DMS153 (cell line): ENCODE measurements around the gene KIAA1755.

ENCODE experiments used
- DNase-seq: peaks from one replicate; lab custom pipeline; 2025; lab: John Stamatoyannopoulos, UW

The KIAA1755 gene

DNA sequence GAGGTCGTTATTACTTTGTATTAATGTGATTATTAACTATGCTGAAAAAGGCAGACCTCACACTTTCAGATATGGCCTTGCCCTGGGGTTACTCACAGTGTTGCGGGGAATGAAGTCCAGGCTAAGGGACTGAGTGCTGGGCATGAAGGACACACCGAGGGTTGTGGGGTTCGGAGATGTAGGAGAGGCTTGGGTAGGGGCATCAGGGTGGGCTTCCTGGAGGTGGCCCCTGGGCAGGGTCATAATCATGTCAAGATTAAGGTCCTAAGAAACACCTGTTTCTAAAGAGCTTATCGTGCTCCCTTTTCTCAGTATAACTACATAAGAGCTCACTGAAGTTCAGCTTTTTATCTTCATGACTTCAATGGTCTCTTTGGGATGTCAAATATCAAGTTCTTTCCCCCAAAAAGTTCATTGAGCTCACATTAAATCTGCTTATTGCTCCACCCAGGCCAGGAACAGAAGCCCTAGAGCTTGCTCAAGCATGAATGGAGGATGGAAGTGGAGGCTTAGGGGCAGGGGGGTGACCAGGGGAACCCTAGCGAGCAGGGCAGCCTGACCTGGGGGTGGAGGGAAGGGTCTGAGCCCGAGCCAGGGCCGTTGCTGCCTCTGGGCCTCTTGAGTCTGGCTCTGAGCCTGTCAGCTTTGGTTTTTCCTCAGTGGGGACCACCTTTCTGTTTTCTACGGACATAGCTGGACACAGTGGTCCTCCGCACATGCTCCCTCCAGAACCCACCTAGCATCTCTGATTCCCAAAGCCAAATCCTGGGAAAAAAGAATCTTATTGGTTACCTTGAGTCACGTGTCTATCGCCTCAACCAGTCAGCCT lies 58.2 kb downstream of the KIAA1755 start:
- DNase-seq = no peak

DNA sequence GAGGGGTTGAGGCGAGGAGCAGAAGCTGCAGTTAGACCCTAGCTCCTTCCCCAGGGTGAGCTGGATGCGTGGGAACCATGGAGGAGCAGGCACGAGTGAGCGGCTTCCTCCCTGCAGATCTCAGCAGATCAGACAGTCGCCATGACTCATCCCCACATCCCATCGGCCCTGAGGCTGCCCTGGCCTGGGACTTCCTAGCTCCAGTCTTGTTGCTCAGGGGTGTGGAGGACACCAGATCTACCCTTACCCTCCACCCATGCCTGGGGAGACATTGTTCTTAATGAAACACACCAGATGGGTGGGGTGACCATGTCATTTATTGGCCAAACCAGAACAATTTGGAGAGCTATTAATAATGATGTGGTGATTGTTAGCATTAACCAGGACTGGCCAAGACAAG lies 59.2 kb downstream of the KIAA1755 start:
- no peak for DNase-seq

GRCh38 chr20:38200646-38201045 lies 59.9 kb downstream of the KIAA1755 start:
- DNase-seq = no peak

DNA sequence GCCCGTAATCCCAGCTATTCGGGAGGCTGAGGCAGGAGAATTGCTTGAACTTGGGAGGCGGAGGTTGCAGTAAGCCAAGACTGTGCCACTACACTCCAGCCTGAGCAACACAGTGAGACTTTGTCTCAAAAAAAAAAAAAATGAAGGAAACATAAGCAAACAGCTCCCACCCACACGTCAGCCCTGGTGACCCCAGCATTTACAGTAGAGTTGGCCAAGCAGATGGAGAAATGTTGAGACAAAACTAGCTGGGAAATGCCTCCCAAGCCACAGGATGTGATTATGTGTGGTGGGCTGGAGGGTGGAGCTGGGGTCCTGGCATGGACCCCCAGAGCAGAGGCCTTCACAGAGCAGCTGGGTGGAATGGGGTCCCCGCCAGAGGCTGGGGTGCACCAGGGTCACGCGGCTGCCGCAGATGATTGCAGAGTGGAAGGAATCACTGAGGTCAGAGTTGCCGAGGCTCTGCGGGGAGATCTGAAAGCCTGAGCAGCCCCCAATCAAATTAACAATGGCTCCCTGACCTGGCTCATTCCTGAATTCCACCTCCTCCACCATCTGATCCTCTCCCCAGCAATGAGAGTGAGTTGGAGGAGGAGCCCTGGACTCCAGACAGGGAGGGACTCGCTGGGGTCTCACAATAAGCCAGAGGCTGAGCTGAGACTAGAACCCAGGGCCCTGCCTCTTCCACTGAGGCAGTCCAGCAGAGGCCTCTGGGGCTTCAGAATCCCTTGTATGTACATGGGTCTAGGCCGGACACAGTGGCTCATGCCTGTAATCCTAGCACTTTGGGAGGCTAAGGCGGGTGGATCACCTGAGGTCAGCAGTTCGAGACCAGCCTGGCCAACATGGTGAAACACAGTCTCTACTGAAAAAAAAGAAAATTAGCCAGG lies 60.8 kb downstream of the KIAA1755 start:
- DNase-seq = no peak

DNA sequence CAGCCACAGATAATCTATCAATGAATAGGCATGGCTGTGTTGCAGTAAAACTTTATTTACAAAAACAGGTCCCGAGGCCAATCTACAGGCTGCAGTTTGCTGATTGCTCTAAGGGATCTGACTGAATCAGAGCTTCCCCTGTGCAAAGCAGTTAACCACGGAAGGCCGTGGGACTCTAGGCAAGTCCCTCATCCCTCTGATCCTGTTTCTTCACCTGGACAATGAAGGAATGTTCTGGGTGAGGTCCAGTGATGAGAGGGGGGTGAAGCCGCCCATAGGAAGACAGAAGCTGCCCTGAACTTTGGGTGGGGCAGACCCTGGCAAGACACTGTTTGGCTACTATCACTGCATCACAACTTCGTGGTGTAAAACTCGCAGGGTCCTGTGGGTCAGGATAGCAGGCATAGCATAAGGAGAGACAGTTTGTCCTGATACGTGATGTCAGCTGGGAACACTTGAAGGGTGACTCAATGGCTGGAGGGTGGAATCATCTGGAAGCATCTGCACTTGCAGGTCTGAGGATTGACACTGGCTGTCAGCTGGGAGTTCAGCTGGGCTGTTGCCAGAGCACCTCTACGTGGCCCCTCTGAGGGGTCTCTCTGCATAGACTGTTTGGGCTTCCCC lies 62.2 kb downstream of the KIAA1755 start:
- DNase-seq = no peak

DNA sequence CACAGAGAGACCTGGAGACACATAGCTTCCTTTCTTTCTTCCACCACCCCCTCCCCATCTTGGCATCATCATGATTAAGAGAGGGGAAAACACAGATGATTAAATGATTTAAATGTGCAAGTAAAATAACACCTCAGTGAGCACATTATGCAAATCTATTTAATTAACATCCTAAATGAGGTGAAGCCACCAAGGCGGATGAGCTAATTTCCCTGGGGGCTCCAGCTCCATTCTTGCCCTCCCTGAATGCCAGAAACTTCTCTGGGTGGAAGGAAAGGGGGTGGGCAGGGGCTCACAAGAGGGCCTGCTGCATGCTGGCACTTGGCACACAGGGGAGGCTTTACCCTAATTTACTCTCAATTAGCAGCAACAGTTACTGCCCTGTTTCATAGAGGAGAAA lies 62.9 kb downstream of the KIAA1755 start:
- no peak for DNase-seq

DNA sequence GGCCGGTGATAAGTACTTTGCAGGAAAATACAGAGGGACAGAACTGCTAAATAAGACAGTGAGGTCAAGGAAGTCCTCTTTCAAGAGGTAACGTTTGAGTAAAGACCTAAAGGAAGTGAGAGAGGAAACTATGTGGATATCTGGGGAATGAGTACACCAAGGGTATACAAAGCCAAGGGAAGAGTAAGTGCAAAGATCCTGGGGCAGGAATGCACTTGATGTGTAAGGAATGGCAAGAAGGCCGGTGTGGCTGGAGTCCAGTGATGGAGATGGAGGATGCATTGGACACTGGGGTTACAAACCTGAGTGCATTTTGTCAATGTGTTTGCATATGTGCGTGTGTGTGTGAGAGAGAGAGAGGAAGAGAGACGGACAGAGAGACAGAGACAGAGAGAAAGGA lies 63.3 kb downstream of the KIAA1755 start:
- DNase-seq = no peak

DNA sequence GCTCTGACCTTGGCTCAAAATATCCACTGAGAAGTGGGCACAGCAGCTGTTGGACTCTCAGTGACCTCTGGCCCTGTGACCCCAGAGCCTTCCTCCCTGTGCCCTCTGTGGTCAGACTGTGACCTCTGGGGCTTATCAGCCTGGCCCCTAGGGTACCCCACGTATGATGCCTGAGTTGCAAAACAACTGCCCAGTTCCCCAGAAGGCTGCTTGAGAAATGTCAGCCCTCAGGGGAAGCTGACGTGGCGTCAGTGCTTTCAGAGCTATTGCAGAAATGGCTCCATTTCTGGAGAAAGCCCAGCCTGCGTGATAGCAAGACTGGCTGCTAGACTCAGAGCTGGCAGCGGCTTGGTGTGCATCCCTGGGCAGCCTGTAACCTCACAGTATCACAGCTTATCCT lies 63.9 kb downstream of the KIAA1755 start:
- no peak for DNase-seq

DNA sequence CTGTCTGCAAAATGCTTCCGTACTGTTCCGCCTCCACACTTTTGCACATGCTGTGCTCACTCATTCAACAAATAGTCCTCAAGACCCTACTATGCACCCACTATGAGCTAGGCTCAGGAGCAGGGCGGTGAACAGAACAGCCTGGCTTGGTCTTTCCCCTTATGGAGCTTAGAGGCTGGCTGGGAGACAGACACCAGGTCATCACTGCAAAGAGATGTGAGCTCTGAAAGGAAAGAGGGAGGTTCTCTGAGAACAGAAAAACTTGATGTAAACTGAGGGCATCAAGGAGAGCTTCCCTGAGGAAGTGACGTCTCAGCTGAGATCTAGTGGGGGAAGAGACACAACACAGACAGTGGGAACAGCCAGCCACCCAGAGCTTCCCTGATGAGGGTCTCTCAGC lies 64.5 kb downstream of the KIAA1755 start:
- no peak for DNase-seq

DNA sequence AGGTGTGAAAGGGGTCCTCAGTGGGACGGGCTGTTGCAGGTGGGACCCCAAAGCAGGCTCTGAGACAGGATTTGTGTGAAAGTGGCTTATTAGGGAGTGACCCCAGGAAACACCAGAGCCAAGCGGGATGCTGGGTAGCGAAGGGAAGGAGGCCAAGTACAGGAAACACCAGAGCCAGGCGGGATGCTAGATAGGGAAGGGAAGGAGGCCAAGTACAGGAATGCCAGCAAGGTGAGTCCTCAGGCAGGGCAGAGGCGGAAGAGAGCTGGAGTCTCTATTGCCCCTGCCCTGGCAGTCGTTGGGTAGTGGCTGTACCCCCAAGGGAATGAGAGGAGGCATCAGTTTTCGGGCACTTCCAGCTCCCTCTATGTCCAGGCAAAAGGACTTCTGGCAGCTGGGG lies 65.0 kb downstream of the KIAA1755 start:
- no peak for DNase-seq

GRCh38 chr20:38194971-38195504 lies 65.5 kb downstream of the KIAA1755 start:
- no peak for DNase-seq

DNA sequence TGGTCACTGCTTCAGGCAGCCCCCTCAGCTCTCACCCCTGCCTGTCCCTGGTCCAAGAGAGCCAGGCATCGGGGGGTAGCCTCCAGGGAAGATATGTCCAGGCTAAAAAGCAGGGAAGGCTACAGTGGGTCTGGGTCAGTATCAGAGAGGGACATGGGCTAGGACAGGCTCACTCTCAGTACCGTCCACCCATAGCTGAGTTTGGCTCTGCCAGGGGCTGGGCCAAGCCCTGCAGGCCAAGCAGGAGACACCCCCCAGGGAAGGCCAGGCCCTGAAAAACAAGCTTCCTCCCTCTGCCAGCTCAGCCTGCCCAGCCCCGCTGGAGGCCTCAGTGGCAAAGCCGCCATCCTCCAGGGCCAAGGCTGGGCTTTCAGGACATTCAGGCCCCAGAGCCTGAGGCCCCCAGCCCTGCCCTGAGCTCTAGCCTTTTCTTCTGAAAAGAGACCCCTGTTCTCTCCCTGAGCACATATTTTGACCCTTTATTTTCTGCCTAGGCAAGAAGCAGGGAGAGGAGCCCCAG lies 66.9 kb downstream of the KIAA1755 start:
- no peak for DNase-seq

- no peak for DNase-seq
Observed at GRCh38 chr20:38192323-38192885, 68.1 kb downstream of the KIAA1755 start.

DNA sequence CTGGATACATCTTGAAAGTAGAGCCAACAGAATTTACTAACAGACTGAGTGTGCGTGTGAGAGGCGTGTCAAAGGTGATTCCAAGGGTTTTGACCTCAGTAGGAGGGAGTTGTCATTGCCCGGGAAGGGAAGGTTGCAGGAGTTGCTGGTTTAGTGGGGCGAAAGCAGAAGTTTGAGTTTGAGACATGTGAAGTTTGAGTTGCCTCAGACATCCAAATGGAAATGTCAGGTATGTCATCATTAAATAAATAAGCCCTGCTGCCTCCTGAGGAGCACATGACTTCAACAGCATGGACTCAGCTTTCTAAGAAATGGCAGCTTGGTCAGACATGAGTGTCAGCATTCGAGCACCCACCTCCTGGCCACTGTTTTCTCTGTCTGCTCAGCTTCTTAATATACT lies 68.9 kb downstream of the KIAA1755 start:
- DNase-seq = no peak

DNA sequence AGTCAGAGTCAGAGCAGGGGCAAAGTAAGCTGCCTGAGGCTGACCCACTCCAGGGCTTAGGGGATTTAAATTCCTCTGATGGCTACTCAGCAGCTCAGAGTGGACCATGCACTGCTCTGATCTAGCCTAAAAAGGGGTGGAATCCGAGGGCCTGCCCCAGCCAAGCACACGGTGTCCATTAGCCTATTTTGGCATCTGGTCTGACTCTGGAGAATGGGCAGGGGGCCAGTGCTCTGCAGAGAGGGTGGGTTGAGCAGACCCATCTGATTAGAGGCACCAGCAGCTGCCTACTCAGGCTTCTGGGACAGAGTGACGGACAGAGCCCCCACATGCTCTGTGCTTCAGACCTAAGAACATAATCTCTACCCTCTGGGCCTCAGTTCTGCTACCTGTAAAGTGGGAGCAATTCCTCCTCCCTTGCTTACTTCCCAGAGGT lies 69.6 kb downstream of the KIAA1755 start:
- DNase-seq = no peak

DNA sequence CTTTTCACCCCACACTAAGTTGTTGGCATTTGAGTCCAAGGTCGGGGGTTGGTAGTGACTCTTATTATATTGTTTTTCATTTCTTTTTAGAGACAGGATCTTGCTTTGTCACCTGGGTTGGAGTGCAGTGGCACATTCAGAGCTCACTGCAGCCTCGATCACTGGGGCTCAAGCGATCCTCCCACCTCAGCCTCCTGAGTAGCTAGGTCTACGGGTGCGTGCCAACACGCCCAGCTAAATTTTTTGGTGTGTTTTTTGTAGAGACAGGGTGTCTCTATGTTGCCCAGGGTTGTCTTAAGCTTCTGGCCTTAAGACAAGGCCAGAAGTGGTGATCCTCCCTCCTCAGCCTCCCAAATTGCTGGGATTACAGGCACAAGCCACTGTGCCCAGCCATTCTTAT lies 70.4 kb downstream of the KIAA1755 start:
- DNase-seq = no peak

GRCh38 chr20:38187517-38187916 lies 73.0 kb downstream of the KIAA1755 start:
- DNase-seq = no peak

GRCh38 chr20:38186788-38187221 lies 73.7 kb downstream of the KIAA1755 start:
- DNase-seq = no peak

DNA sequence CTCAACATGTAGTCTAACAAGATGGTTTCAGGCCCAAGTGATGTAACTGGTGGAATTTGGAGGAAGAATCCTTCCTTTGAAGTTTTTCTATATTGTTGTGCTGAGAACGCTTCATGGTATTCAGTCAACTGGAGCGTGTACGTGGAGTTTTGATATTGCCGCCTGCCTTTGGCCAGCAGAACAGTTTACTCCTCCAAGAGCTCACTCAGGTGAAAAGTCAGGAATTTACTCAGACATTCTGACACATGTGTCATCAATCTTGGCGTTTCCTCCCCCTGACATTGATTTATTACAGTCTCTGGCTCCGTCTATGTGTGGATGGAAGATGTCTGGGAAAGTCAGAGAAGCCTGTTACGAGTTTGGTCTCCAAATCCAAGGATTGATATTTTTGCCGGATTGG lies 76.4 kb downstream of the KIAA1755 start:
- no peak for DNase-seq

- DNase-seq = no peak
Observed at GRCh38 chr20:38181971-38182370, 78.6 kb downstream of the KIAA1755 start.

- DNase-seq = no peak
Observed at GRCh38 chr20:38181207-38181801, 79.2 kb downstream of the KIAA1755 start.
